GM23338 (cell line): ENCODE measurements around the gene BEGAIN. TPM values are rescaled to one million over a fixed set of nuclear protein-coding genes. Genes with fewer than 3 reads are reported as not detected.

Experiments
- ATAC-seq: fragments of 200-7000 bp; cut with Tn5 transposase; 3 replicates; pipeline ENCODE4 v1.9.1; 2020
- DNase-seq: peaks from one replicate; pipeline ENCODE4 v3.0.0-alpha.2; 2015; ENCODE audit warnings: low spot score
- H2AFZ ChIP-seq: fragments of 200-600 bp; sonication (generic); 2 replicates; pipeline ENCODE4 v1.8.0; 2016; ENCODE audit warnings: antibody characterized with exemption, mild to moderate bottlenecking, moderate library complexity
- H3F3A ChIP-seq: fragments of 200-600 bp; sonication (generic); replicated peaks from 2 replicates; pipeline ENCODE4 v1.8.0; 2017; ENCODE audit warnings: antibody characterized with exemption, mixed run types, low read depth
- H3K27ac ChIP-seq: fragments of 200-600 bp; sonication (generic); 2 replicates; pipeline ENCODE4 v1.6.1; 2016; ENCODE audit warnings: low read depth
- H3K27me3 ChIP-seq: fragments of 200-600 bp; sonication (generic); 2 replicates; pipeline ENCODE4 v1.8.0; 2016; ENCODE audit warnings: mild to moderate bottlenecking, mixed run types, moderate library complexity; ENCODE audit not compliant: insufficient read depth
- H3K36me3 ChIP-seq: fragments of 200-600 bp; sonication (generic); 2 replicates; pipeline ENCODE4 v1.8.0; 2016; ENCODE audit warnings: mild to moderate bottlenecking; ENCODE audit not compliant: insufficient read depth
- H3K4me1 ChIP-seq: fragments of 200-600 bp; sonication (generic); 2 replicates; pipeline ENCODE4 v1.8.0; 2016; ENCODE audit warnings: mild to moderate bottlenecking, moderate library complexity; ENCODE audit not compliant: insufficient read depth
- H3K4me2 ChIP-seq: fragments of 200-600 bp; sonication (generic); 2 replicates; pipeline ENCODE4 v1.7.1; 2017; ENCODE audit warnings: mixed run types
- H3K4me3 ChIP-seq: fragments of 200-600 bp; sonication (generic); 2 replicates; pipeline ENCODE4 v1.6.1; 2016; ENCODE audit warnings: mixed run types
- H3K79me2 ChIP-seq: fragments of 200-600 bp; sonication (generic); replicated peaks from 2 replicates; pipeline ENCODE4 v1.8.0; 2017; ENCODE audit warnings: mild to moderate bottlenecking; ENCODE audit not compliant: insufficient read depth
- H3K9me2 ChIP-seq: fragments of 200-600 bp; sonication (generic); 2 replicates; pipeline ENCODE4 v1.8.0; 2017; ENCODE audit not compliant: insufficient read depth
- H4K20me1 ChIP-seq: fragments of 200-600 bp; sonication (generic); replicated peaks from 2 replicates; pipeline ENCODE4 v1.8.0; 2017; ENCODE audit warnings: mild to moderate bottlenecking; ENCODE audit not compliant: insufficient read depth
- H3K27ac Mint-ChIP-seq: 2 replicates; pipeline ENCODE4 v1.8.0; 2020; ENCODE audit warnings: inconsistent platforms, mild to moderate bottlenecking, moderate library complexity, mixed read lengths
- H3K27me3 Mint-ChIP-seq: 3 replicates; pipeline ENCODE4 v1.8.0; 2022; ENCODE audit warnings: low read depth, mild to moderate bottlenecking, moderate library complexity, mixed read lengths, inconsistent platforms; ENCODE audit not compliant: insufficient read depth, poor library complexity
- H3K36me3 Mint-ChIP-seq: 3 replicates; pipeline ENCODE4 v1.8.0; 2021; ENCODE audit warnings: low read depth, mild to moderate bottlenecking, inconsistent platforms, moderate library complexity, mixed read lengths
- H3K4me1 Mint-ChIP-seq: 3 replicates; pipeline ENCODE4 v1.8.0; 2020; ENCODE audit warnings: mild to moderate bottlenecking, inconsistent platforms, mixed read lengths
- H3K4me3 Mint-ChIP-seq: 3 replicates; pipeline ENCODE4 v1.8.0; 2021; ENCODE audit warnings: moderate library complexity, mild to moderate bottlenecking, inconsistent platforms, mixed read lengths
- H3K9me3 Mint-ChIP-seq: 3 replicates; pipeline ENCODE4 v1.8.0; 2020; ENCODE audit warnings: moderate library complexity, mild to moderate bottlenecking, inconsistent platforms, mixed read lengths
- NANOG ChIP-seq: IDR thresholded peaks from 2 replicates; pipeline ENCODE4 v1.6.1; 2016; ENCODE audit warnings: antibody characterized with exemption, borderline replicate concordance
- ZNF331 ChIP-seq: fragments of 250-450 bp; sonication (Bioruptor Pico); IDR thresholded peaks from 2 replicates; pipeline ENCODE4 v1.5.0; 2020; ENCODE audit warnings: low read depth, mild to moderate bottlenecking, moderate library complexity
- ZNF462 ChIP-seq: fragments of 250-450 bp; sonication (Bioruptor Pico); IDR thresholded peaks from 2 replicates; pipeline ENCODE4 v1.5.0; 2020; ENCODE audit warnings: mild to moderate bottlenecking, moderate library complexity
- polyA plus RNA-seq: library from polyadenylated mRNA; unstranded; fragments of >200 nt; fragmentation: Nextera tagmentation; extraction: Ambion mirVana; gene quantifications from 2 replicates; pipeline ENCODE4 v1.2.1, GENCODE V29; 2016
- total RNA-seq: library from RNA; depleted of rRNA; stranded (reverse); fragments of >200 nt; shearing (Covaris generic); gene quantifications from 2 replicates; pipeline ENCODE4 v1.2.3, GENCODE V29; 2014

BEGAIN gene
- total and polyA plus RNA-seq, 2 experiments from 2014 or later, result 0.60 to 2.4 TPM

DNA sequence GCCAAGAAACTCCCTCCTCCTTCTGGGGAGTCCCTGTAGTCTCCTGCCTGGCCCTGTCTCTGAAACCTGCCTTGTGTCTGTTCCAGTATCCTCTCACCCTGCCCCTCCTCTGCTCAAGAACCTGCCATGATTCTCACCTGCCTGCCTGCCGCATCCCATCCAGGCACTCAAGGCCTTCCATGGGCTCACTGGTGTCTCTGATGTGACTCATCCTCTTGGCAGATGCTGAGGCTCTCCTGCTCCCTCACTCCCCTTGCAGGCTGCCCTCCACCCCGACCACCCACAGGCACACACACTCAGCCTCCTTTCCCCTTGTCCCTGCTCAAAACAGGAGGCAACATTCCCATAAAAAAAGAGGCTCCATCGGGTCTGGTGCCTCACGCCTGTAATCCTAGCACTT lies 5.8 kb upstream of the BEGAIN start (continued):
- TF ChIP-seq ZNF462 (no peak), NANOG (no peak)

DNA sequence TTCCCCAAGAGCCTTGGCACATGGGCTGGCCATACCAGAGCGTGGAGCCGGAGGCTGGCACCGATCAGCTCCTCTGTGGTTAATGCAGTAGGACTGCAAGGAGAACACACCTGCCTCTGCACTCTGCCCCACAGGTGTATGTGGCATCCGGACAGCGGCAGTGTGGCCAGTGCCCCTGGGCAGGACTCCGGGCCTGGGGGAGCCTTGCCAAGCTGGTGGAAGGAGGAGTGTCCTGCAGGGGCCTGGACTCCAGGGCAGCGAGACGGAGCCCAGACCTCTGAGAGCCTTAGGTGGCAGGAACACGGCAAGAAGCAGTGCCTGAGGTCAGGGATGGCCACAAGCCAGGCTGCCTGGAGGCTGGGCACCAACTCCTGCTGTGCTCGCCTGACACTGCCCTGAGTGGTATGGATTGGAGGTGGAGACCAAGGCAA lies 5.3 kb upstream of the BEGAIN start:
- TF ChIP-seq ZNF331 (CRISPR knock-in tag), result no peak
- Histone ChIP-seq H3K9me2 (no peaks in the 10 kb centered on the region), H2AFZ (no peak overlapping the region), H3K79me2 (no peaks in the 10 kb centered on the region), H3K4me2 (no peak overlapping the region), H3K4me1 (no peaks in the 10 kb centered on the region; the same call in 1 of the 2 replicates), H3K27me3 (peaks cover 15% of the 10 kb centered on the region), H3K36me3 (no peaks in the 10 kb centered on the region), H4K20me1 (no peaks in the 10 kb centered on the region), H3K4me3 (no peak overlapping the region), H3K27ac (no peak overlapping the region), H3F3A (no peaks in the 10 kb centered on the region)
- no peak overlapping the region for H3K27ac Mint-ChIP-seq
- peaks cover 15% of the 10 kb centered on the region for H3K27me3 Mint-ChIP-seq
- no peak for ATAC-seq
- peaks cover 9% of the 10 kb centered on the region for H3K4me1 Mint-ChIP-seq
- no peak for DNase-seq
- H3K9me3 Mint-ChIP-seq, result no peaks in the 10 kb centered on the region
- H3K4me3 Mint-ChIP-seq, result no peak overlapping the region
- no peaks in the 10 kb centered on the region for H3K36me3 Mint-ChIP-seq
